Brain microvascular endothelial cell (primary cell): ENCODE results near the gene DIAPH3.

Source experiments
- DNase-seq: peaks from one replicate; pipeline ENCODE4 v3.0.0-alpha.2; 2020
- H3K27ac ChIP-seq: fragments of 250-450 bp; sonication (Bioruptor Pico); 2 replicates; pipeline ENCODE4 v1.5.1; 2020; ENCODE audit warnings: mild to moderate bottlenecking, moderate library complexity
- H3K27me3 ChIP-seq: fragments of 250-450 bp; sonication (Bioruptor Pico); replicated peaks from 2 replicates; pipeline ENCODE4 v1.5.1; 2020; ENCODE audit warnings: mild to moderate bottlenecking
- H3K36me3 ChIP-seq: fragments of 250-450 bp; sonication (Bioruptor Pico); replicated peaks from 2 replicates; pipeline ENCODE4 v1.5.1; 2020; ENCODE audit warnings: mild to moderate bottlenecking
- H3K4me3 ChIP-seq: 2 replicates; pipeline ENCODE4 v1.5.1; 2011; ENCODE audit warnings: low read depth, mild to moderate bottlenecking, control low read depth, low read length, moderate library complexity
- CTCF ChIP-seq: IDR thresholded peaks from 2 replicates; pipeline ENCODE4 v1.5.1; 2011; ENCODE audit warnings: low read depth, mild to moderate bottlenecking, moderate library complexity, low read length, control low read depth, inconsistent platforms; ENCODE audit errors: missing control alignments
- in situ Hi-C: cut with HindIII; loops from 2 replicates; pipeline ENCODE4 v1.10.0; 2017; ENCODE audit warnings: low sequenced_read_pairs, low pct_ligation_motif_present

Gene DIAPH3

GRCh38 chr13:60150538-60150937 lies 13.2 kb downstream of the DIAPH3 start:
- TF ChIP-seq CTCF, result no peak
- no peak overlapping the region for H3K27ac ChIP-seq
- no peaks in the 10 kb centered on the region for H3K36me3 ChIP-seq
- no peak overlapping the region for H3K4me3 ChIP-seq
- in situ Hi-C loops, result no loop called here
- H3K27me3 ChIP-seq, result no peaks in the 10 kb centered on the region
- no peak for DNase-seq

- H3K27me3 ChIP-seq, result no peaks in the 10 kb centered on the region
- in situ Hi-C loops, result no loop called here
- no peak for TF ChIP-seq CTCF
- H3K4me3 ChIP-seq, result no peak overlapping the region
- no peaks in the 10 kb centered on the region for H3K36me3 ChIP-seq
- DNase-seq, result no peak
- no peak overlapping the region for H3K27ac ChIP-seq
Measured at GRCh38 chr13:60148918-60149317, 14.8 kb downstream of the DIAPH3 start.

GRCh38 chr13:60147361-60147760 lies 16.4 kb downstream of the DIAPH3 start:
- Histone ChIP-seq H3K27ac (no peak overlapping the region), H3K36me3 (no peaks in the 10 kb centered on the region), H3K27me3 (no peaks in the 10 kb centered on the region), H3K4me3 (no peak overlapping the region)
- no peak for TF ChIP-seq CTCF
- in situ Hi-C loops, result no loop called here
- DNase-seq, result no peak

GRCh38 chr13:60146471-60146870 lies 17.3 kb downstream of the DIAPH3 start:
- H3K36me3 ChIP-seq, result no peaks in the 10 kb centered on the region
- no peaks in the 10 kb centered on the region for H3K27me3 ChIP-seq
- in situ Hi-C loops, result no loop called here
- no peak for TF ChIP-seq CTCF
- H3K27ac ChIP-seq, result no peak overlapping the region
- DNase-seq, result no peak
- H3K4me3 ChIP-seq, result no peak overlapping the region

- no peak for TF ChIP-seq CTCF
- Histone ChIP-seq H3K27ac (no peak overlapping the region), H3K36me3 (no peaks in the 10 kb centered on the region), H3K27me3 (no peaks in the 10 kb centered on the region), H3K4me3 (no peak overlapping the region)
- DNase-seq, result no peak
- in situ Hi-C loops, result no loop called here
Measured at GRCh38 chr13:60143775-60144174, 20.0 kb downstream of the DIAPH3 start.

- no peak overlapping the region for H3K27ac ChIP-seq
- H3K4me3 ChIP-seq, result no peak overlapping the region
- peak; percentile 63 for DNase-seq
- no peaks in the 10 kb centered on the region for H3K27me3 ChIP-seq
- in situ Hi-C loops, result no loop called here
- no peak for TF ChIP-seq CTCF
- no peaks in the 10 kb centered on the region for H3K36me3 ChIP-seq
Measured at GRCh38 chr13:60139272-60139671, 24.5 kb downstream of the DIAPH3 start.
